DMS53 treated with DMSO at 0.1 percent for 48 hours (cell line): ENCODE data around the gene PHLDB2.

Source experiments
- DNase-seq: peaks from one replicate; lab custom pipeline; 2025; ENCODE audit not compliant: unreplicated experiment; lab: John Stamatoyannopoulos, UW

PHLDB2 gene

DNA sequence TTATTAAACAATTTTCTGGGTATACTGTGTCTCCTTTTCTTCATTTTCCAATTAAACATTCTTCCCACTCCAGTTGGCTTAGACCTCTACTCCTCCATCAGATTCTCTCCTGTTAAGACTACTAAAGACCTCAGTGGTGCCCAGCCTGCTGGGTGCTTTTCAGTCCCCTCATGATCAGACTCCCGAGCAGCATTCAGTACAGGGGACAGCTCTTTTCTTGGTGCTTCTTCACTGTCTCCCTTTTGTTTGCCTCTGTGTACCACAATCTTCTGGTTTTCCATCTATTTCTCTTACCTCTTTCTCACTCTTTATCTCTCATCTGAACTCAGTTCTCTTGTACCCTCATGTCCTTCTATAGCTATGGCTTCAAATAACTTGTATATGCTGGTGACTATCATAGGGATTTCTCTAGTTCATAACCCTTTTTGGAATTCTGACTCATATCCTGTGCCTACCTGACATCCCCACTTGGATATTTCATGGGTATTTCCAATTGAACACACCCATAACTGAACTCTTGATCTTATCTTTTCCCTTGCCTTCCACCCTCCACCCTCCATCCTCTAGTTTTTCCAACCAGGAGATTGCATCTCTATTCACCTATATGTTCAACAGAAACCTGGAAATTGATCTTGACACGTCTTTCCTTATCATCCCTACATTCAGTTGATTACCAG is 64.2 kb downstream of the PHLDB2 start:
- DNase-seq = no peak

- DNase-seq = no peak
Observed at GRCh38 chr3:111923806-111924205, 64.7 kb downstream of the PHLDB2 start.

- DNase-seq = no peak
Observed at GRCh38 chr3:111924283-111924682, 65.2 kb downstream of the PHLDB2 start.

DNA sequence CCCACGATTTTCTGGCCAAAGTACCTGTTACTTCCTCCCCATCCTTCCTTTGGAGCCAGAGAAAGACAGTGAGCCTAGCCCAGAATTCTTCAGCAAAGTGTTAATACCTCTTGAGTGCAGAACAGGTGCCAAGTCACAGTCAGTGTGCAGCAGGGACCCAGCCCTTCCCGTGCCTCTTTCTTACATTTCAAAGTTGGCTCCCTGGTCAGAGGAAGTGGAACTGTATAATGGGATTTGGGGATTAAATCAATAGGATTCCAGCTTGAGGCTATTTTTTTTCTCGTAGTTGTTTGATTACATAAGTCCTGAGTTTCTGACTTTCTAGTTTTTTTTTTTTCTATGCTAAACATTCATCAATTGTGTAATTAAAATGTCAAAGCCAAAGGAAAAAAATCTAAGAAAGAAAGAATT is 67.2 kb downstream of the PHLDB2 start:
- DNase-seq = no peak

GRCh38 chr3:111928613-111929012 is 69.5 kb downstream of the PHLDB2 start:
- no peak for DNase-seq

DNA sequence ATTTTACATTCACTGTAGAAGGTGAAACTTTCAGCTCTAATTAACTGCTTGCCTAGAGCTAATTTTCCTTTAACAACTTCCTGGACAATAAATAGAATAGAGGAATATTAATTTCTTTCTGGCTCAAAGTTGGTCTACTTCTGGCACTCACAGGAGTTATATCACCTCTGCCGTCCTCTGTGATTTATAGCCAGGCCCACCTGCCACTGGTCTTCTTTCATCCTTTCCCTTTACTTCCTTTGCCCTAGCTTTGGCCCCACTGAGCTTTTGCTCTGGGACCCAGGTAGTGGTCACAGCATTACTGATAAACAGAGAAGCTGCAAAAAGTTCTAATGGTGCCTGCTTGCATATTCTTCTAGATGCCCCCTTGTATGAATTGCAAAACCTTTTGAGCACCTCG is 70.4 kb downstream of the PHLDB2 start:
- no peak for DNase-seq

DNA sequence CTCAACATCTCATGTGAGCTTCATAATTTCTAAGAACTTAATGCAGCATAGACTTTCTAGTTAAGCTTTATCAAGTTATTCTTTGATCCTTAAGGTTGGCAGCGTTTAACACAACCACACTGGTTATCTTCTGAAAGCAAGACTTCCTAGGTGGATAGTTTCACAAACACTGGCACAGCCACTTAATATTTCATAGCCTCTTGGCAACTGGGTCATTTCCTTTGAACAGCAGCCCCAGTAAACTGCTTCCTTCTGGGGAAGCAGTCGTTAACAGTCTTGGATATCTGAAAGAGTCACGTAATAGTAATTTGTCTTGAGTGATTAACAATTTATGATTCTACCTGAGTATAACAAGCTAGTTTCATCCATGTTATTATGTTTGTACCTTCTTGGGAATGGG is 73.9 kb downstream of the PHLDB2 start:
- no peak for DNase-seq

GRCh38 chr3:111936191-111936841 is 77.3 kb downstream of the PHLDB2 start:
- DNase-seq = no peak

DNA sequence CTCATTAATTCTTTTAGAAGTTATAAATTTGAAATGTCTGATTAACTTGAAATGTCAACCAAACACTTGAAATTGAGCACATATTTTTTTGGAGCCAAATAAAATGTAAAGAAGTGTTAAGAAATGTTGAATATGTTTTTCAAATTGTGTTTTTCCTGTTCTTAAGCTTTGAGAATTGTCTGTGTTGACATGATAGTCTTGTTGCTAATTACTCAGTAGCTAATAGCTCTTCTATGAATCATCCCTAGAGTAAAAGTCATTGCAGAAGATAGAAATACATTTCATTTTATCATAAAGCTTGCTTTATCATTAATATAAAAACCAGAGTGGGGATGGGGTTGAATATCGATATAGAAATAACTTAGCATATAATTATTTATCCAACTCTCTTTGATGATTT is 77.9 kb downstream of the PHLDB2 start:
- DNase-seq = no peak

DNA sequence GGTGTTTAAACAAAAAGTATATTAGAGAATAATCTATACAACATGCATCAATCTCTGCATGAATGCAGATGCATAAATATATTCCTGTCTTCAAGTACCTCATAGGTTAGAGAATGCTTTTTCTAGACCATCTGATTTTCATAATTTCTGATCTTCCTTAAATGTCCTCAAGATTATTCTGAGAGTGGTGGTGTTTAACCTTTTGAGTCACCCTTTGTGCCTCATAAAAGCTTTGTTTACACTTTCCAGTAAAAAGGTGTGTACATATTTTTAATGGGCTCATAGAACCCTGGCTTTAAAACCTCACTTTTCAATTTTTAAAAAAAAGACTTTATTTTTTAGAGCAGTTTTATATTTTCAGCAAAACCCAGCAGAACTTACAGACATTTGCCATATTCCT is 78.8 kb downstream of the PHLDB2 start:
- DNase-seq = no peak

- DNase-seq = no peak
Observed at GRCh38 chr3:111939873-111940272, 80.8 kb downstream of the PHLDB2 start.

DNA sequence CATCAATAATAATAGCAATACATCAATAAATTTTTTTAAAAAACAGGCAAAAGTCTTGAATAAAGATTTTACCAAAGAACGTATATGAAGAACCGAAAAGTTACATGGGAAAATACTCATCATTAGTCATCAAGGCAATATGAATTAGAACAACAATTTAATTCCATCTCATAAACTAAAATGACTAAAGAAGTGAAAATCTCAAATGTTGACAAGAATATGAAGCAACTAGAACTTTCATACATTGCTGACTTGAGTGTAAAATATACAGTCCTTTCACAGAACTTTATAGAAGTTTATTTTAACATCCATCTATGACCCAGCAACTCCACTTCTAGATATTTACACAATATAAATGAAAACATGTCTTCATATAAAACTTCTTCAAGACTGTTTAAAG is 84.5 kb downstream of the PHLDB2 start:
- no peak for DNase-seq

DNA sequence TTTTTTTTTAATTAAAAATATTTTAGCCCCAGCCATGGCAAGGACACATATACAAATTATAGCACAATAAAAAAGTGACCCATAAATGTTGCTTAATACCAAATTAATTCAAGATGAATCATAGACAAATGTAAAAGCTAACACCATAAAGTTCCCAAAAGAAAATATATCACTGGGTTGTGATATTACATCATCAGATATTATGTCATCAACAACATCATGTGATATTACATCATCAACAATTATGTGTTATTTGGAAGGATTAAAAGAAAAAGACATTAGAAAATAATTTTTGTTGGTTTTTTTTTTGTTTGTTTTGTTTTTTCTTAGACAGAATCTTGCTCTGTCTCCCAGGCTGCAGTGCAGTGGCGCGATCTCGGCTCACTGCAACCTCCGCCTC is 85.3 kb downstream of the PHLDB2 start:
- DNase-seq = no peak

GRCh38 chr3:111947231-111947630 is 88.2 kb downstream of the PHLDB2 start:
- DNase-seq = no peak

GRCh38 chr3:111948786-111949185 is 89.7 kb downstream of the PHLDB2 start:
- DNase-seq = no peak

DNA sequence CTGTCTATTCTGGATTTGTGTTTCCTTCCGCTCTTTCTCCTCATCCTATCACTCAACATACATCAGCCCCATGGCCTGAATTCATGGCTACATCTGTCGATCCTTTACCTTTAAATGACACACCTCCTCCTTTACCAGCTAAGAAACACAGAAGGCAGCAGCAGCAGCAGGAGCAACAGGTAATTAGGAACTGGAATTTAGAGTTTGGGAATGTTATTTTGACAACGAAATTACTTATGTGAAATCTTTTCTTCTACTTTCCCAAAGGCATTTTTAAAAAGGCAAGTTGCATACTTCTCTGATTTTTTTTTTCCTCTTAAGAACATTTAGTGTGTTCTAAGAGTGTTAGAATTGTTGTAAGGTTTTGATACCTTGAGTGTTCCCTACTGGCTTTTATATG is 90.6 kb downstream of the PHLDB2 start:
- no peak for DNase-seq

DNA sequence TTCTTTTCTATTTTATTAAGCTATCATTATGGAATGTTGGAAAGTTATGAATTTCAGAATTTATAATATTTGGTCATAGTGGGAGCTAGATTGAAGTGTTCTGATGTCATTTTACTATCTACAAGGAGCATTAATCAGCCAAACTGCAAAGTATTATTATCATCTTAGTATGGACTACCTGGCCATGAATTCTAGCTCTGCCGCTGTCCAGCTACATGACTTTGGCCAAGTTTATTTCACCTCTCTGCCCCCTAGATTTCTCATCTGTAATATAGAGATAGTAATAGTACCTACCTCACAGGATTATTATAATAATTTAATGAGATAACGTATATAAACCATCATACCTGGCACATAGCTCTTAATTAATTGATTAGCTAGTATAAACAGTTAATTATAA is 92.0 kb downstream of the PHLDB2 start:
- DNase-seq = no peak

DNA sequence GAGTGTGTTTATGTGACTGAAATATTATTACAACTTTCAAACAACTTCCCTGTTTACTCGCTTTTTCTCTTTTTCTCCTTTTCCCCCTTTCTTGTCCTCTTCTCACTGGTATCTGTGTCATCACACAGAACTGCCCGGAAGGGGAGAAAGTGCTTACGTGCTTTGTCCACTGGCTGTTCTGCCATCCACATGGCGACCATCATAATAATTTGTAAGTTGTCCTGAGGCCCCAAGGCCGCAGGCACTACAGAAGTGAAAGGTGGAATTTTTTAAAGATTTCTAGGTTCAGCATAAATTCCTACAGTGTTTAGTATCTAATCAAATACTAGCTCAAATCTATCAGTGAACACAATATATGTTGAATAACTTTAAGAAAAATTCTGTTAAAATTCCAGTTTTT is 93.0 kb downstream of the PHLDB2 start:
- DNase-seq = no peak

DNA sequence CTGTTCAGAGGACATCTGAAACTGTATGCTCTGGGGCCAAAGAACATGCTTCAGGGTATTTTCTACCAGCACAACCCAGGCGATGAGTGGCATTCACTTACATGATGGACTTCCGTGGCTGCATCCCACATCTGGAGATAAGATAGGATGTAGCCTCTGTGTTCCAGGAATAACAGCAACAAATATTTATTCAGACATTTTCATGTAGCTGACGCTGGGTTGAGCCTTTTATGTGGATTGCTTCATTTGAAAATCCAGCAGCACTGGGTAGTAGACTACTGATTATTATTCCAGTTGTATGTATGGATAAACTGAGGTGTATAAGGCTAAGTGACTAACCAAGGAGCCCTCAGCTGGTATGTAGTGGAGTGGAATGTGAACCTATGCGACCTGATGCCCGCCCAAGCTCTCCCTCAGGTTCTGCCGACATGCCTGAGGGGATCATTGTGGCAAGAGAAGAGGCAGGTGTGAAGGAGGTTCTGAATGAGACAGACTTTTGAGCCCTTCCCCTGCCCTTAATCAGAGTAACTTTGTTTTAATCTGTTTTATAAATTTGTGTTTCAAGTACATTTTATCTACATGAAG is 93.9 kb downstream of the PHLDB2 start:
- DNase-seq = no peak

- DNase-seq = no peak
Observed at GRCh38 chr3:111954228-111954990, 95.3 kb downstream of the PHLDB2 start.

GRCh38 chr3:111955876-111956275 is 96.8 kb downstream of the PHLDB2 start:
- no peak for DNase-seq

GRCh38 chr3:111956449-111956848 is 97.4 kb downstream of the PHLDB2 start:
- no peak for DNase-seq
